OCI-LY3 (cell line): Measurements from ENCODE around the gene BTBD6.
"Not testable (repeated sequence)": the region's sequence is repeated elsewhere in the genome, so short reads cannot be mapped to it uniquely, and the experiment has no call there.

Experiments used
- H2AFZ ChIP-seq: fragments of 200-600, 300-600 bp; shearing (Covaris generic); 2 replicates; pipeline ENCODE4 v1.6.0; 2014; ENCODE audit warnings: antibody characterized with exemption, low read depth, low read length
- H3K27ac ChIP-seq: fragments of 200-600, 300-600 bp; sonication (generic); 2 replicates; pipeline ENCODE4 v1.5.1; 2014; ENCODE audit warnings: mild to moderate bottlenecking, low read length, moderate library complexity, mixed read lengths
- H3K27me3 ChIP-seq: fragments of 200-600, 300-600 bp; sonication (generic); 2 replicates; pipeline ENCODE4 v1.6.1; 2014; ENCODE audit warnings: low read depth, low read length, mixed read lengths
- H3K36me3 ChIP-seq: fragments of 200-600, 300-600 bp; sonication (generic); replicated peaks from 2 replicates; pipeline ENCODE3; 2014; ENCODE audit warnings: low read depth, low read length, mixed read lengths
- H3K4me1 ChIP-seq: fragments of 300-600, 200-600 bp; sonication (generic); 2 replicates; pipeline ENCODE4 v1.6.1; 2014; ENCODE audit warnings: low read length, mixed read lengths
- H3K4me2 ChIP-seq: fragments of 200-600, 300-600 bp; sonication (generic); 2 replicates; pipeline ENCODE4 v1.6.1; 2014; ENCODE audit warnings: low read length, mixed read lengths
- H3K4me3 ChIP-seq: fragments of 300-600, 200-600 bp; sonication (generic); 2 replicates; pipeline ENCODE4 v1.5.1; 2014; ENCODE audit warnings: antibody characterized with exemption, mild to moderate bottlenecking, low read length, moderate library complexity
- H3K79me2 ChIP-seq: fragments of 300-600, 200-600 bp; shearing (Covaris generic); 2 replicates; pipeline ENCODE4 v1.6.1; 2014; ENCODE audit warnings: mild to moderate bottlenecking, low read length, mixed read lengths
- H3K9ac ChIP-seq: fragments of 300-600, 200-600 bp; shearing (Covaris generic); 2 replicates; pipeline ENCODE4 v1.6.0; 2014; ENCODE audit warnings: mild to moderate bottlenecking, low read length, moderate library complexity
- H3K9me3 ChIP-seq: fragments of 200-600, 300-600 bp; shearing (Covaris generic); 2 replicates; pipeline ENCODE4 v1.6.1; 2014; ENCODE audit warnings: low read length, mixed read lengths; ENCODE audit not compliant: insufficient read depth
- H4K20me1 ChIP-seq: fragments of 200-600, 300-600 bp; sonication (generic); 2 replicates; pipeline ENCODE4 v1.6.1; 2016; ENCODE audit warnings: low read length, mixed read lengths; ENCODE audit not compliant: insufficient read depth
- CTCF ChIP-seq: fragments of 200-600, 300-600 bp; sonication (generic); IDR thresholded peaks from 2 replicates; pipeline ENCODE4 v1.5.1; 2014; ENCODE audit warnings: antibody characterized with exemption, low read length, low read depth
- EZH2phosphoT487 ChIP-seq: fragments of 200-600 bp; shearing (Covaris generic); IDR thresholded peaks from 2 replicates; pipeline ENCODE4 v1.6.1; 2018; ENCODE audit warnings: antibody characterized with exemption, mixed run types, low read depth

BTBD6 gene

DNA sequence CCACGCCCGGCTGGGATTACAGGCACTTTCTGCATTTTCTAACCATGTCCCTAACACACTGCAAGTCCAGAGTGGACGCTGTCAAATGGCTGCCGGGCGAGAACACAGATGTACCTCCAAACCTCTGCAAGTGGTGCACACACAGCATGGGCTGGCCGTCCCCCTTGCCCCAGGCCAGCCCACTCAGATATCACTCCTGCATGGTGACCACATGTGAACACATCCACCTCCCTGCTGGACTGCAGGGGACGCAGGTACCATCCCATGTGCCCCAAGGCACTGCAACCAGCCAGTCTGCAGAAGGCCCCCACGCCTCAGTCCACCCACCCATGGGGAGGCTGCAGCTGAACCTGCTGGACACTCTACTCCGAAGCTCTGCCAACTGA, 38.4 kb downstream of the BTBD6 start:
- Histone ChIP-seq H3K27me3 (no peaks in the 10 kb centered on the region), H3K27ac (no peak overlapping the region), H3K4me3 (no peak overlapping the region), H2AFZ (no peak overlapping the region), H3K36me3 (no peaks in the 10 kb centered on the region), H3K4me1 (no peaks in the 10 kb centered on the region), H4K20me1 (peaks cover 40% of the 10 kb centered on the region), H3K9ac (no peak overlapping the region), H3K79me2 (peaks cover 45% of the 10 kb centered on the region), H3K9me3 (no peaks in the 10 kb centered on the region), H3K4me2 (no peak overlapping the region)
- TF ChIP-seq EZH2phosphoT487: no peak
- no peak for TF ChIP-seq CTCF

DNA sequence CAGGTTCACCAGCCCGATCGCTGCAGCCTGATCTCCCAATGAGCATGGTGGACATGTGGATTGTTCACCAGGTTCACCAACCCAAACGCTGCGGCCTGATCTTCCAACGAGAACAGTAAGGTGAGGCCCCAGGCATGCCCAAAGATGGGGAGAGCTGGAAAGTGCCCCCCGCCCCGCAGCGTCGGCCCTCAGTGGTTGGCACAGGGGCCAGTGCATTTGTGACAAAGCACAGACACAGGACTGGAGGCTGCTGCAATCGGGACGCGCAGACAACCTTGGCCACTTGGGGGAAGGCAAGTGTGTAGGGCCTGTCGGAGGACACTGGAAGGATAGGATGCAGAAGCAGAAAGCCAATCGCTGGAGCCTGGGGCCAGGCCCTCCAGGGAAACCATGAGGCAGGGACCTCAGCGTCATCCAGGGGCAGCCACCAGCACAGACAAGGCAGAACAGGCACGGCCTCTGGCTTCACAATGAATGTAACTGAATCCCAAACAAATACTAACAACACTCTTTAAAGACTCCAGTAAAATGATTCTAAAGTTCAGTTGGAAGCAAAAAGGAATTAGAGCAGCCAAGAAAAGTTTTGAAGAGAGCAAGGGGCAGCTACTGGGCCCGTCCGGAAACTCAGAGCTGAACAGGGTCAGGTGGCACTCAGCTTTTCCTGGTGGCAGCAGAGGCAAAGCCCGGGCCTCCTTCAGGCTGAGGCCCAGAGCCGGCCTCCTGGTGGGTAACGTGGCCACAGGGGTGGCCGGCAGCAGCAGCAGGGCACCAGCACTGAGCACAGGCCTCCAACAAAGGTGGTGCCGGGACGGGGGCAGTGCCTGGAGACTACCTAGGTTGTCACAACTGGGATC, 39.1 kb downstream of the BTBD6 start:
- H3K79me2 ChIP-seq: peaks cover 43% of the 10 kb centered on the region
- H3K4me2 ChIP-seq: no peak overlapping the region
- no peaks in the 10 kb centered on the region for H3K4me1 ChIP-seq
- H2AFZ ChIP-seq: no peak overlapping the region
- no peak overlapping the region for H3K4me3 ChIP-seq
- TF ChIP-seq CTCF (no peak), EZH2phosphoT487 (no peak)
- no peak overlapping the region for H3K9ac ChIP-seq
- no peaks in the 10 kb centered on the region for H3K9me3 ChIP-seq
- no peaks in the 10 kb centered on the region for H3K27me3 ChIP-seq
- H4K20me1 ChIP-seq: peaks cover 36% of the 10 kb centered on the region
- H3K36me3 ChIP-seq: no peaks in the 10 kb centered on the region
- no peak overlapping the region for H3K27ac ChIP-seq

DNA sequence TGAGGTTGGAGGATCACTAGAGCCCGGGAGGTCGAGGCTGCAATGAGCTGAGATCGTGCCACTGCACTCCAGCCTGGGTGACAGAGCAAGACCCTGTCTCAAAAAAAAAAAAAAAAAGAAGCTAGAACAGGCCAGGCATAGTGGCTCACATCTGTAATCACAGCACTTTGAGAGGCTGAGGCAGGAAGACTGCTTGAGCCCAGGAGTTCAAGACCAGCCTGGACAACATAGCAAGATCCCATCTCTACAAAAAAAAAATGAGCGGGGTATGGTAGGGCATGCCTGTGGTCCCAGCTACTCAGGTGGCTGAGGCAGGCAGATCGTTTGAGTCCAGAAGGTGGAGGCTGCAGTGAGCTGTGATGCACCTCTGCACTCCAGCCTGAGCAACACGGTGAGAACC, 40.6 kb downstream of the BTBD6 start:
- H3K9me3 ChIP-seq, H3K27ac ChIP-seq, H3K4me1 ChIP-seq, H3K4me2 ChIP-seq, H3K9ac ChIP-seq, H3K4me3 ChIP-seq, H2AFZ ChIP-seq, H3K36me3 ChIP-seq, H3K27me3 ChIP-seq: not testable (repeated sequence)
- peaks cover 48% of the 10 kb centered on the region for H3K79me2 ChIP-seq
- peaks cover 36% of the 10 kb centered on the region for H4K20me1 ChIP-seq

- Histone ChIP-seq H3K79me2 (peaks cover 56% of the 10 kb centered on the region), H3K9ac (no peak overlapping the region), H3K36me3 (no peaks in the 10 kb centered on the region), H2AFZ (no peak overlapping the region), H3K4me2 (no peak overlapping the region), H3K27ac (no peak overlapping the region), H3K4me1 (no peaks in the 10 kb centered on the region; the same call in 1 of the 2 replicates), H3K27me3 (no peaks in the 10 kb centered on the region), H4K20me1 (peaks cover 36% of the 10 kb centered on the region), H3K9me3 (no peaks in the 10 kb centered on the region), H3K4me3 (no peak overlapping the region)
- TF ChIP-seq EZH2phosphoT487: no peak
- no peak for TF ChIP-seq CTCF
Measured at GRCh38 chr14:105290621-105291346, 42.5 kb downstream of the BTBD6 start.
